ENCODE results near the gene NRCAM.
A peak's percentile ranks its signal among the peaks of the same experiment; 100 is the strongest.

NRCAM gene

GRCh38 chr7:108145401-108145800, 310.8 kb downstream of the NRCAM start:
- no peak for DNase-seq

GRCh38 chr7:108144931-108145330, 311.3 kb downstream of the NRCAM start:
- no peak for DNase-seq

GRCh38 chr7:108143658-108144420, 312.4 kb downstream of the NRCAM start:
- no peak for DNase-seq

GRCh38 chr7:108142675-108143259, 313.5 kb downstream of the NRCAM start:
- no peak for DNase-seq

GRCh38 chr7:108142180-108142579, 314.1 kb downstream of the NRCAM start:
- no peak for DNase-seq

GRCh38 chr7:108140671-108141070, 315.6 kb downstream of the NRCAM start:
- no peak for DNase-seq

GRCh38 chr7:108138911-108139310, 317.3 kb downstream of the NRCAM start:
- no peak for DNase-seq

- DNase-seq = no peak
Measured at GRCh38 chr7:108137993-108138392, 318.2 kb downstream of the NRCAM start.

GRCh38 chr7:108137040-108137439, 319.2 kb downstream of the NRCAM start:
- no peak for DNase-seq

GRCh38 chr7:108136191-108136688, 320.0 kb downstream of the NRCAM start:
- DNase-seq = no peak

GRCh38 chr7:108135446-108136190, 320.6 kb downstream of the NRCAM start:
- DNase-seq = peak; percentile 33 to 48

GRCh38 chr7:108134486-108134885, 321.8 kb downstream of the NRCAM start:
- DNase-seq = no peak

GRCh38 chr7:108132551-108133265, 323.5 kb downstream of the NRCAM start:
- no peak for DNase-seq

- DNase-seq = no peak
Measured at GRCh38 chr7:108130261-108130660, 326.0 kb downstream of the NRCAM start, which contains the start of gene LAMB4. Gene LAMB4 (minus strand): TSS chr7:108130361. CDS start chr7:108123164, 7,197 bp downstream.

- no peak for DNase-seq
Measured at GRCh38 chr7:108129018-108129965, 326.9 kb downstream of the NRCAM start.

GRCh38 chr7:108128514-108128913, 327.7 kb downstream of the NRCAM start:
- DNase-seq = no peak

- no peak for DNase-seq
Measured at GRCh38 chr7:108127461-108127860, 328.8 kb downstream of the NRCAM start.

GRCh38 chr7:108124820-108125219, 331.4 kb downstream of the NRCAM start:
- no peak for DNase-seq

- DNase-seq = no peak
Measured at GRCh38 chr7:108122181-108122580, 334.1 kb downstream of the NRCAM start.

- DNase-seq = no peak
Measured at GRCh38 chr7:108120933-108121332, 335.3 kb downstream of the NRCAM start.

- no peak for DNase-seq
Measured at GRCh38 chr7:108120196-108120595, 336.0 kb downstream of the NRCAM start.

GRCh38 chr7:108118959-108119358, 337.3 kb downstream of the NRCAM start:
- DNase-seq = no peak

Measured in activated CD4-positive, alpha-beta T cell treated with anti-CD3 and anti-CD28 coated beads, Interleukin-2, amount 50 U/mL, for 48 hours (primary cell).